GM12891 (cell line): Measurements from ENCODE around the gene FRZB.

Experiments used
- PAX5 ChIP-seq: IDR thresholded peaks from 2 replicates; pipeline ENCODE4 v1.6.1; 2011; ENCODE audit warnings: low read length, moderate library complexity, mild to moderate bottlenecking; ENCODE audit not compliant: insufficient read depth, severe bottlenecking
- POLR2A ChIP-seq: IDR thresholded peaks from 2 replicates; pipeline ENCODE4 v1.6.1; 2011; ENCODE audit warnings: low read depth, low read length, control low read depth
- POLR2AphosphoS5 ChIP-seq: IDR thresholded peaks from 2 replicates; pipeline ENCODE4 v1.6.1; 2011; ENCODE audit warnings: low read depth, low read length, control low read depth
- POU2F2 ChIP-seq: IDR thresholded peaks from 2 replicates; pipeline ENCODE4 v1.6.1; 2011; ENCODE audit warnings: low read depth, mild to moderate bottlenecking, control low read depth, low read length, moderate library complexity
- SPI1 ChIP-seq: IDR thresholded peaks from 2 replicates; pipeline ENCODE4 v1.6.1; 2011; ENCODE audit warnings: low read depth, low read length, control low read depth
- TAF1 ChIP-seq: IDR thresholded peaks from 2 replicates; pipeline ENCODE4 v1.6.1; 2011; ENCODE audit warnings: low read depth, low read length, control low read depth

- no peak for TF ChIP-seq POLR2A
- no peak for TF ChIP-seq POLR2AphosphoS5
- TF ChIP-seq SPI1 = no peak
- no peak for TF ChIP-seq TAF1
- no peak for TF ChIP-seq POU2F2
- no peak for TF ChIP-seq PAX5
Observed at GRCh38 chr2:182819412-182819811, 47.0 kb downstream of the FRZB start.
